GM21825 (cell line): ENCODE data around the gene IPO8.

ENCODE experiments used
- ATAC-seq: cut with Tn5 transposase; IDR thresholded peaks from one replicate; pipeline ENCODE4 v1.9.1; 2021; ENCODE audit warnings: mild to moderate bottlenecking, moderate library complexity; ENCODE audit not compliant: unreplicated experiment

The IPO8 gene

GRCh38 chr12:30695199-30696102, at the start of gene IPO8:
Gene IPO8, minus strand, starts transcription at chr12:30695869. Its CDS starts 222 bp downstream, at chr12:30695647.
- peak; percentile 80 for ATAC-seq

GRCh38 chr12:30744321-30744720, 48.7 kb upstream of the IPO8 start:
- ATAC-seq: no peak

- ATAC-seq: no peak
Observed at GRCh38 chr12:30740274-30740673, 44.6 kb upstream of the IPO8 start.

GRCh38 chr12:30739020-30739419, 43.4 kb upstream of the IPO8 start:
- no peak for ATAC-seq

GRCh38 chr12:30732954-30733637, 37.4 kb upstream of the IPO8 start:
- no peak for ATAC-seq

GRCh38 chr12:30730011-30730410, 34.3 kb upstream of the IPO8 start:
- ATAC-seq: no peak

GRCh38 chr12:30729547-30729946, 33.9 kb upstream of the IPO8 start:
- ATAC-seq: no peak

GRCh38 chr12:30726647-30727046, 31.0 kb upstream of the IPO8 start:
- no peak for ATAC-seq

- no peak for ATAC-seq
Observed at GRCh38 chr12:30725739-30726138, 30.1 kb upstream of the IPO8 start.

- ATAC-seq: no peak
Observed at GRCh38 chr12:30719060-30719459, 23.4 kb upstream of the IPO8 start.

GRCh38 chr12:30707613-30708342, 12.1 kb upstream of the IPO8 start:
- no peak for ATAC-seq

- ATAC-seq: no peak
Observed at GRCh38 chr12:30706476-30706875, 10.8 kb upstream of the IPO8 start.

GRCh38 chr12:30701056-30701455, 5.4 kb upstream of the IPO8 start:
- no peak for ATAC-seq

GRCh38 chr12:30700216-30700900, 4.7 kb upstream of the IPO8 start:
- ATAC-seq: no peak

- ATAC-seq: no peak
Observed at GRCh38 chr12:30698346-30698745, 2.7 kb upstream of the IPO8 start.

- no peak for ATAC-seq
Observed at GRCh38 chr12:30696943-30697342, 1.3 kb upstream of the IPO8 start.

- ATAC-seq: no peak
Observed at GRCh38 chr12:30696486-30696885, 817 bp upstream of the IPO8 start.

- ATAC-seq: peak; percentile 18
Observed at GRCh38 chr12:30696103-30696408, 387 bp upstream of the IPO8 start.

- peak; percentile 29 for ATAC-seq
Observed at GRCh38 chr12:30694412-30695198, 1.1 kb downstream of the IPO8 start.

- ATAC-seq: no peak
Observed at GRCh38 chr12:30692470-30692869, 3.2 kb downstream of the IPO8 start.
